H1 (cell line): ENCODE measurements around the gene LRWD1. TPM values are rescaled to one million over a fixed set of nuclear protein-coding genes. Genes with fewer than 3 reads are reported as not detected.
"Not testable (repeated sequence)": the region's sequence is repeated elsewhere in the genome, so short reads cannot be mapped to it uniquely, and the experiment has no call there.

Experiments used
- CTCF ChIA-PET: fragments of 300-600 bp; sonication (Branson Sonifier 250); formaldehyde crosslinking; loops from one replicate; lab custom pipeline; 2021; ENCODE audit not compliant: partially characterized antibody; lab: Charles Lee
- POLR2A ChIA-PET: fragments of 300-600 bp; sonication (Branson Sonifier 250); formaldehyde crosslinking; loops from one replicate; lab custom pipeline; 2021; ENCODE audit warnings: inconsistent platforms; ENCODE audit not compliant: partially characterized antibody; lab: Charles Lee
- DNase-seq, 2 experiments: peaks; one replicate each; pipeline versions ENCODE4 v3.0.0 to v3.0.0-alpha.2; 2010 to 2022; ENCODE audit warnings: low spot score in 2 of 2, low read depth in 1 of 2, mixed read lengths in 1 of 2
- FAIRE-seq: peaks from 2 replicates; lab custom pipeline; 2011; peaks lifted over from hg19 to GRCh38; lab: Jason Lieb, UNC
- H2AFZ ChIP-seq: 2 replicates; pipeline ENCODE4 v1.8.1; 2012; ENCODE audit warnings: low read length, inconsistent platforms
- H2AK5ac ChIP-seq: 2 replicates; pipeline ENCODE4 v1.6.1; 2013; ENCODE audit warnings: low read depth, low read length
- H2BK120ac ChIP-seq: replicated peaks from 2 replicates; pipeline ENCODE3; 2013; ENCODE audit warnings: low read depth, low read length, inconsistent platforms
- H2BK12ac ChIP-seq: 2 replicates; pipeline ENCODE4 v1.6.1; 2013; ENCODE audit warnings: low read depth, low read length
- H2BK15ac ChIP-seq: 2 replicates; pipeline ENCODE4 v1.6.1; 2013; ENCODE audit warnings: low read length
- H2BK20ac ChIP-seq: 2 replicates; pipeline ENCODE4 v1.6.1; 2013; ENCODE audit warnings: low read length
- H2BK5ac ChIP-seq: 2 replicates; pipeline ENCODE4 v1.6.1; 2013; ENCODE audit warnings: low read depth, low read length
- H3K14ac ChIP-seq: 2 replicates; pipeline ENCODE4 v1.6.1; 2013; ENCODE audit warnings: inconsistent platforms; ENCODE audit not compliant: insufficient read length
- H3K18ac ChIP-seq: 2 replicates; pipeline ENCODE4 v1.6.1; 2013; ENCODE audit warnings: low read length; ENCODE audit errors: extremely low read depth
- H3K23ac ChIP-seq: 2 replicates; pipeline ENCODE4 v1.6.1; 2013; ENCODE audit warnings: inconsistent platforms; ENCODE audit not compliant: insufficient read length
- H3K23me2 ChIP-seq: 2 replicates; pipeline ENCODE4 v1.6.1; 2013; ENCODE audit warnings: low read depth, low read length
- H3K27ac ChIP-seq: 2 replicates; pipeline ENCODE4 v1.6.1; 2011; ENCODE audit warnings: low read depth, low read length, inconsistent platforms
- H3K27me3 ChIP-seq, 4 experiments: replicated peaks in 1 of 4; 1 replicate in 1 of 4; 2 replicates in 3 of 4; pipeline versions ENCODE4 v1.6.1 to v1.8.1; 2011 to 2013; ENCODE audit warnings: low read length in 3 of 4, mild to moderate bottlenecking in 3 of 4, inconsistent platforms in 2 of 4, mixed read lengths in 2 of 4, moderate library complexity in 1 of 4; ENCODE audit not compliant: control insufficient read depth in 3 of 4, insufficient read depth in 3 of 4; ENCODE audit errors: extremely low read depth in 1 of 4
- H3K36me3 ChIP-seq, 4 experiments: 2 replicates each; pipeline versions ENCODE4 v1.6.1 to v1.8.1; 2011 to 2013; ENCODE audit warnings: mild to moderate bottlenecking in 4 of 4, low read length in 3 of 4, moderate library complexity in 2 of 4, control low read depth in 1 of 4, inconsistent platforms in 1 of 4; ENCODE audit not compliant: insufficient read depth in 4 of 4, control insufficient read depth in 2 of 4
- H3K4ac ChIP-seq: replicated peaks from 2 replicates; pipeline ENCODE3; 2013; ENCODE audit warnings: low read length, low read depth, mixed read lengths, inconsistent platforms; ENCODE audit not compliant: insufficient read length
- H3K4me1 ChIP-seq, 4 experiments: replicated peaks in 1 of 4; 1 replicate in 1 of 4; 2 replicates in 3 of 4; pipeline versions ENCODE4 v1.6.1 to v1.8.1; 2011 to 2013; ENCODE audit warnings: low read length in 3 of 4, inconsistent platforms in 2 of 4, mixed read lengths in 1 of 4; ENCODE audit not compliant: insufficient read depth in 4 of 4, control insufficient read depth in 3 of 4
- H3K4me2 ChIP-seq, 2 experiments: 2 replicates each; pipeline versions ENCODE4 v1.6.1 to v1.8.1; 2011 to 2013; ENCODE audit warnings: low read depth in 2 of 2, low read length in 2 of 2, control low read depth in 1 of 2, inconsistent platforms in 1 of 2, mild to moderate bottlenecking in 1 of 2; ENCODE audit not compliant: insufficient read depth in 1 of 2
- H3K4me3 ChIP-seq, 4 experiments: fragments of 200-600, 300-600 bp in 1 of 4; sonication (generic), shearing (Covaris generic), sonication (Bioruptor Twin) in 1 of 4; 2 replicates each; pipeline versions ENCODE4 v1.5.1 to v1.8.1; 2011 to 2016; ENCODE audit warnings: low read length in 4 of 4, low read depth in 3 of 4, control low read depth in 2 of 4, inconsistent platforms in 2 of 4, mild to moderate bottlenecking in 2 of 4, mixed read lengths in 1 of 4, moderate library complexity in 1 of 4; ENCODE audit not compliant: insufficient read depth in 2 of 4; ENCODE audit errors: extremely low read depth in 1 of 4
- H3K56ac ChIP-seq: replicated peaks from 2 replicates; pipeline ENCODE3; 2013; ENCODE audit warnings: low read depth, mild to moderate bottlenecking, mixed read lengths, low read length, inconsistent platforms; ENCODE audit not compliant: insufficient read length
- H3K79me1 ChIP-seq: 2 replicates; pipeline ENCODE4 v1.6.1; 2013; ENCODE audit warnings: low read depth, low read length, control low read depth
- H3K79me2 ChIP-seq, 2 experiments: 2 replicates each; pipeline versions ENCODE4 v1.6.1 to v1.8.1; 2012 to 2013; ENCODE audit warnings: low read length in 2 of 2, mild to moderate bottlenecking in 2 of 2, inconsistent platforms in 1 of 2; ENCODE audit not compliant: insufficient read depth in 2 of 2, control insufficient read depth in 1 of 2
- H3K9ac ChIP-seq, 4 experiments: replicated peaks in 1 of 4; 1 replicate in 1 of 4; 2 replicates in 3 of 4; pipeline versions ENCODE4 v1.6.1 to v1.8.1; 2011 to 2013; ENCODE audit warnings: low read depth in 3 of 4, low read length in 3 of 4, control low read depth in 2 of 4, mild to moderate bottlenecking in 2 of 4, moderate library complexity in 2 of 4, inconsistent platforms in 1 of 4; ENCODE audit errors: extremely low read depth in 1 of 4
- H3K9me3 ChIP-seq, 2 experiments: 2 replicates each; pipeline versions ENCODE4 v1.6.1 to v1.8.1; 2012 to 2013; ENCODE audit warnings: mild to moderate bottlenecking in 2 of 2, moderate library complexity in 2 of 2, control low read depth in 1 of 2, inconsistent platforms in 1 of 2, low read depth in 1 of 2, low read length in 1 of 2, mixed read lengths in 1 of 2; ENCODE audit not compliant: insufficient read depth in 2 of 2
- H4K20me1 ChIP-seq, 2 experiments: replicated peaks in 1 of 2; 2 replicates each; pipeline versions ENCODE3 to v1.8.1; 2011 to 2013; ENCODE audit warnings: inconsistent platforms in 2 of 2, low read length in 2 of 2, mild to moderate bottlenecking in 1 of 2; ENCODE audit not compliant: insufficient read depth in 2 of 2, control insufficient read depth in 1 of 2
- H4K5ac ChIP-seq: 2 replicates; pipeline ENCODE4 v1.6.1; 2013; ENCODE audit warnings: low read length, low read depth, mixed read lengths, inconsistent platforms; ENCODE audit not compliant: insufficient read length
- H4K8ac ChIP-seq: 2 replicates; pipeline ENCODE4 v1.8.0; 2013; ENCODE audit warnings: mild to moderate bottlenecking, moderate library complexity, low read length, inconsistent platforms; ENCODE audit not compliant: insufficient read depth; ENCODE audit errors: extremely low read depth
- H4K91ac ChIP-seq: replicated peaks from 2 replicates; pipeline ENCODE3; 2013; ENCODE audit warnings: low read length, mixed read lengths, inconsistent platforms; ENCODE audit not compliant: insufficient read length
- WGBS, 2 experiments: shearing (Covaris generic) in 1 of 2; methylation state at CpG; one replicate each; pipeline versions ENCODE4 v1.1.6 to v1.1.7; 2013 to 2015; ENCODE audit warnings: low lambda C conversion rate in 2 of 2, mixed read lengths in 2 of 2, inconsistent platforms in 1 of 2, low coverage in 1 of 2, missing lambda C conversion rate in 1 of 2; ENCODE audit not compliant: insufficient replicate concordance in 2 of 2, insufficient coverage in 1 of 2, insufficient read length in 1 of 2; ENCODE audit errors: extremely low coverage in 1 of 2, missing lambda C conversion rate in 1 of 2; 5-methylcytosine and 5-hydroxymethylcytosine counted together
- polyA plus RNA-seq, 7 experiments: library from polyadenylated mRNA; depleted of rRNA in 3 of 7; stranded (reverse) in 5 of 7; unstranded in 2 of 7; fragments of >200 nt in 5 of 7; fragments of 200-250 nt in 2 of 7; gene quantifications; 1 replicate in 5 of 7; 2 replicates in 1 of 7; 4 replicates in 1 of 7; pipeline versions ENCODE4 v1.2.1 to v1.2.3, GENCODE V29; 2011 to 2013; ENCODE audit warnings: missing spikeins in 2 of 7, mixed read lengths in 2 of 7
- total RNA-seq: library from RNA; stranded (reverse); fragmentation: NEBNext Ultra II Directional; extraction: Animal tissue kit (Norgen Biotek cat#: 25700); gene quantifications from 2 replicates; pipeline ENCODE4 v1.2.1, GENCODE V29; 2021

LRWD1 gene
- total and polyA plus RNA-seq, 2 of the 8 experiments (the other 6 are each of a cell fraction or from before 2014, with no cell fraction given), result 23.4 to 26.8 TPM

GRCh38 chr7:102496861-102497260 is 32.1 kb downstream of the LRWD1 start:
- H2BK12ac ChIP-seq, H3K4ac ChIP-seq, H3K36me3 ChIP-seq, POLR2A ChIA-PET, H2AFZ ChIP-seq, FAIRE-seq, H3K27ac ChIP-seq, H2BK20ac ChIP-seq, H4K91ac ChIP-seq, H2BK15ac ChIP-seq, H3K4me3 ChIP-seq, H2BK5ac ChIP-seq, H3K27me3 ChIP-seq, H3K14ac ChIP-seq, H3K23me2 ChIP-seq, H2BK120ac ChIP-seq, H4K8ac ChIP-seq, H3K18ac ChIP-seq, H2AK5ac ChIP-seq, H4K20me1 ChIP-seq, H3K4me2 ChIP-seq, H3K9ac ChIP-seq, H3K79me2 ChIP-seq, H3K4me1 ChIP-seq, H3K79me1 ChIP-seq, H4K5ac ChIP-seq, H3K9me3 ChIP-seq, CTCF ChIA-PET, H3K56ac ChIP-seq, H3K23ac ChIP-seq: not testable (repeated sequence)
- DNase-seq, result peak in 1 of 2 experiments; percentile 33
- 91% methylated on average over 3 of the region's 10 CpGs; no CpG with 5 or more reads in 1 of the 2 experiments for WGBS, 2 experiments

GRCh38 chr7:102497308-102497707 is 32.5 kb downstream of the LRWD1 start:
- H2BK12ac ChIP-seq, H2BK5ac ChIP-seq, H3K79me1 ChIP-seq, H4K5ac ChIP-seq, H2AFZ ChIP-seq, H3K4me3 ChIP-seq, FAIRE-seq, H3K18ac ChIP-seq, H3K27me3 ChIP-seq, H3K9me3 ChIP-seq, POLR2A ChIA-PET, H2BK15ac ChIP-seq, H2BK120ac ChIP-seq, H3K14ac ChIP-seq, H3K79me2 ChIP-seq, H3K4me2 ChIP-seq, H3K27ac ChIP-seq, H3K23ac ChIP-seq, H4K8ac ChIP-seq, H2AK5ac ChIP-seq, H4K91ac ChIP-seq, H3K23me2 ChIP-seq, H3K4ac ChIP-seq, H3K4me1 ChIP-seq, H3K56ac ChIP-seq, H3K9ac ChIP-seq, CTCF ChIA-PET, H2BK20ac ChIP-seq, H3K36me3 ChIP-seq, H4K20me1 ChIP-seq: not testable (repeated sequence)
- WGBS, 2 experiments, result 81% methylated on average over 1 of the region's 5 CpGs; no CpG with 5 or more reads in 1 of the 2 experiments
- peak in 1 of 2 experiments; percentile 45 for DNase-seq
